Effector CD8-positive, alpha-beta T cell (primary cell): ENCODE data around the gene UMOD.

Source experiments
- DNase-seq: peaks from one replicate; lab custom pipeline; 2025; lab: John Stamatoyannopoulos, UW
- total RNA-seq, 4 experiments: gene quantifications; one replicate each; lab custom pipeline; 2026; lab: John Stamatoyannopoulos, UW

UMOD gene
- total RNA-seq: 0 reads per million in 4 experiments

DNA sequence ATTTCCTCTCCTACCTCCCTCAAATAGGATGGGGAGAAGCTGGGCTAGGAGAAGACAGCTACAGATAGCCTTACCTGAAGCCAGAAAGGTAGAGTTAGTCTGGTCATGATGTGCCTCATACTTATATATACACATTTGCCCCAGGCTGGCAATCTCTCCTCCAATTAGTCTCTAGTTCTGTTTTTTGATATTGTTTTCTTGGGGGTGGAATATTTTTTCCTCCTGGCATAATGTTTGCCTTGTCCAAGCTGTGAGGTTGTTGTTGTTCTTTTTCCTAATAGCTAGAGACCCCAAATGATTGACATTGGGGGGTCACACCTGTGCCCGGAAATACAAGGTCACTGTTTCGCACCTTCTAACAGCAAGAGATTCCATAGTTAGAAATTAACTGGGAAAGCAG, at the start of gene UMOD:
Gene UMOD, minus strand, starts transcription at position 101 of the 400 bp plus-strand sequence. CDS start 1,978 bp downstream, outside the sequence.
- no peak for DNase-seq

- DNase-seq: no peak
Measured at GRCh38 chr16:20401475-20402016, 49.0 kb upstream of the UMOD start.

GRCh38 chr16:20401066-20401465, 48.6 kb upstream of the UMOD start:
- DNase-seq: no peak

DNA sequence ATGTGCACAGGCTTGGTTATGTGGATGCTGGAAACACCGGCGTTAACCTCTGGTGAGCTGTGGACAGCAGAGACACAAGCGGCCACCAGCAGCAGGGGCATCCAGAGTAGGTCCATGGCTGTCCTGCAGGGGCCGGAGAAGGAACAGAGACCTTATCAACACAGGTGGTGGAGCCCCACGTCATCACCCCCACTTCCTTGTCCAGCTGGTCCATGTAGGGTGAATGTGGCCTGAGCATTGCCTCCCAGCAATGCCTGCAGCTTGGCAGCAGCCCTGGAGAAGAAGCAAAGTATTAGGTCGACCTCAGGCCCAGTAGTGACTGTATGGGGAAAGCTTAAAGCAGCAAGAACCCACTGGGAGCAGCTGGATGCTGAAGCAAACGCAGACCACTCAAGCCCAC, 46.7 kb upstream of the UMOD start:
- DNase-seq: no peak

DNA sequence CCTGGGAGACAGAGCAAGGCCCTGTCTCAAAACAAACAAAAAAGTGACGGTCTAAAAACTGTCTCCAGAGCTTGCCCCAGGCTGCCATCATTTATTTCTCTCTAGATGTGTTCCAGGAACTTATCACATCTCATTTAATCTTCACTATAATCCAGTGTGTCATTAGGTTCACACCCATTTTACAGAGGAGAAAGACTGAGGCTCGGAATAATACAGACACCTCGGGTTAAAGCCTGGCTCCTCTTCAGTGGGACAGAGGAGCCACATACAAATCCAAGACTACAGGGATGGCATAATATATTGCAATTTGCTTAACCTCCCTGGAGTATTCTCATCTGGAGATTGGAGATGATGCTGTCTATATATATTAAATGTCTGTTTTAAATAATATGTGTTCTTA, 46.1 kb upstream of the UMOD start:
- no peak for DNase-seq

DNA sequence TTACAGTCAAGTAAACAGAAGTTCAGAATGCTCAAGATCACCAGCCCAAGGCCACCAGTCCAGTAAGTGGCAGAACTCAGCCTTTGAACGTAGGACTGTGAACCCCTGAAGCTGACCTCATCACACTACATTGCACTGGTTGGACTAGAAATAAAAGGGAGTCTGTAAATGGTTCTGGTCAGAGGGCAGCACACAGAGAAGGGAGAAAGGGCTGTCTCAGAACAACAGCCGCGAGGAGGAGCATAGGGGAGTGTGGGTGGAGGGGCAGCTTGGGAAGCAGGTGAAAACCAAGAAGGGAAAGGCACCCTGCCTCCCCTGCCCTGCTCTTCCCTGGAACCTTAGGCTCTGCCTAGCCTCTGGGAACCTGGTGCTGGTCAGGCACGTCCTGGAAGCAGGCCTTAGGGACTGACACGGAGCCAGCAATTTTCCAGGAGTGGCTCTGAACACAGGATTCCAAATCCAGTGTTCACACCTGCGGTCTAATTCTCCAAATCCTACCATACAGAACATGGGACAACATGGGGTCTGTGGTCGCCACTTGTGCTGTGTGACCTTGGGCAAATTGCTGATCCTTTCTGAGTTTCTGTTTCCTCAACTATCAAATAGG, 45.1 kb upstream of the UMOD start:
- DNase-seq: no peak

DNA sequence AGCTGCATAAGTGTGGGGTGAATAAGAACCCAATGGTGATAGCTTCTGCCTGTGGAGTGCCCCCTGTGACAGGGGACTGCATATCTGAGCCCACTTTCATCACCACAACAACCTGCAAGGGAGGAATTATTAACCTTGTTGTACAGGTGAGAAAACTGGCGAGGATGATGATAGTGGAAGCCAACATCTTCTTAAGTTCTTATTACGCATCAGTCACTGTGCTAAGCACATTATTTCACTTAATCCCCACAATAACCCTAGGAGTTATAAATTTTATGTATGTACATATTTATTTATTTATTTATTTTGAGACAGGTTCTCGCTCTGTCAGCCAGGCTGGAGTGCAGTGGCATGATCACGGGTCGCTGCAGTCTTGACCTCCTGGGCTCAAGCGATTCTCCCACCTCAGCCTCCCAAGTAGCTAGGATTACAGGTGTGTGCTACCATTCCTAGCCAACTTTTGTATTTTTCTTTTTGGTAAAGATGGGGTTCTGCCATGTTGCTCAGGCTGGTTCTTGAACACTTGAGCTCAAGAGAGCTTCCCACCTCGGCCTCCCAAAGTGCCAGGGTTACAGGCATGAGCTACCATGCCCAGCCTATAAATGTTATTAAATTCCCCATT, 44.4 kb upstream of the UMOD start:
- DNase-seq: no peak

DNA sequence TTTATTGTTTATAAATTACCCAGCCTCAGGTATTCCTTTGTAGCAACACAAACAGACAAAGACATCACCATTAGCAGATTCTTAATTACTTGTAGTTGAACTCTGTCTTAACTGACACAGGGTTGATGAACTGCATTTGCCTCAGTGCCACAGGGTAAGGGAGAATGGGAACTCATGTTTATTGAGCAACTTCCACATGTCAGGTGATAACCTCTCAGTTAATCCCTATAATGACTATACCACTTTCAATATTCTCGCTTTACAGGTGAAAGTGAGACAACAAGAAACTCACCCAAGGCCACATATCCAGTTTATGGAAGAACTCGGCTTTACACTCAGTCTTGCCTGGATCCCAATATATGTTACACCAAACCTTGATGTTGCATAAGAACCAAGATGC, 43.4 kb upstream of the UMOD start:
- DNase-seq: no peak

- no peak for DNase-seq
Measured at GRCh38 chr16:20393801-20394577, 41.5 kb upstream of the UMOD start.

GRCh38 chr16:20391045-20391444, 38.5 kb upstream of the UMOD start:
- DNase-seq: no peak

- DNase-seq: no peak
Measured at GRCh38 chr16:20388854-20389253, 36.3 kb upstream of the UMOD start.

- DNase-seq: no peak
Measured at GRCh38 chr16:20387978-20388377, 35.5 kb upstream of the UMOD start.

GRCh38 chr16:20385844-20386832, 33.6 kb upstream of the UMOD start:
- DNase-seq: peak; percentile 11

- peak; percentile 5 for DNase-seq
Measured at GRCh38 chr16:20383106-20384029, 30.9 kb upstream of the UMOD start.

DNA sequence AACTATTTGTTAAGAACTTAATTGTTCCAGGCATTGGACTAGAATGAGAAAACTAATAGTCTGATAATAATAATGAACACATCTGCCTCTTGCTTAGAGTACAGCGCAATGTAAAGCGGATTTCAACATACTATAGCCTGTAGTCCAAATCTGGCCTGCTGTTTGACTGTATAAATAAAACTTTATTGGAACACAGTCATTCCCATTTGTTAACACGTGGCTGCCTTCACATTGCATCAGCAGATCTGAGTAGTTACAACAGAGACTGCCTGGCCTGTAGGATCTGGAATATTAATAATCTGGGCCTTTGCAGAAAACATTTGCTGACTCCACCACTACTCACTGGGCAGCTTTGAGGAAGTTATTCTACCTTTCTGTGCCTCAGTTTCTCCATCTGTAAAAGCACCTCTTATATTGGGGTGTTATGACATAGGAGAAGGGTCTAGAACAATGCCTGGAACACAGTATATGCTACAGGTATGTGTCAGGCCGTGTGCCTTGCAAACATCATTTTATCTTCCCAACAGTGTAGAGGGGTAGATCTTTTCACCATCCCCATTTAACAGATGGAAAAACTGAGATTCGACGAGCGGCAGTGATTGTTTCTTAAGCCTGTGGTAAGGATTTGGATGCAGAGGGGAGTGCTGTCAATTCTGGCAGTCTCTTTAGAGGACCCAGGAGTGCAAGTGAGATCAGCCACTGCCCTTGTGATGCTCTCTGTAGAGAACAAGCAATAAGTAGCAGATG, 29.9 kb upstream of the UMOD start:
- no peak for DNase-seq

DNA sequence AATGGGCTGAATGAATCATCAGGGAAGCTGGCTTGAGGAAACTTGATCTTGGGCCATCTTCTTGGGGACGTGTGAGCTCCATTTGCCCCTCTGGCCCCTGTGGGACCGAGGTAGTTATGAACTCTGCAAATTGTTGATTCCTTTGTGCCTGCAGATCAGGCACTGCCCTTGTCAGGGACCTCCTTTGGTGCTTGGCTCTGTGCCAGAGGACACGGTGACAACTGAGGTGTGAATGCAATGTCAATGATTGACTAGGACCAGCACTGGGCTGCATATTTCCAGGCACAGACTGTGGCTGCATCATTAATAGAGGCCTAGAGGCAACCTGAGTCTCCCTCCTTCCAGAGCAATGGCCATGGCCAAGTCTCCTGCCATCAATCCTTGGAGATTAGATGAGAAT, 28.3 kb upstream of the UMOD start:
- DNase-seq: no peak

DNA sequence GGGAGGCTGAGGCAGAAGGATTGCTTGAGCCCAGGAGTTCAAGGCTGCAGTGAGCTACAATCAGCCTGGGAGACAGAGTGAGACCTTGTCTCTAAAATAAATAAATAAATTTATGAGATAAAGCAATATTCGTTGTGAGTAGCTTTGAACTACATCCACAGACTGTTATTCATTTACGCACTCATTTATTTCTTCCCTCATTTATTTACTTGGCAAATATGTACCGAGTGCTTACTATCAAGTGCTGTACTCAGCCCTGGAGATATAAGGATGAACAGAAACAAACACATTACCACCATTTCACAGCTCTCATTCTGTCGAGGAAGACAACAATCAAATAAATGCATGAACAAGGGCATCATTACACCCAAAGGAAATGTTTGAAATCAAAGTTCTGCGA, 24.7 kb upstream of the UMOD start:
- no peak for DNase-seq

- DNase-seq: no peak
Measured at GRCh38 chr16:20372701-20373100, 20.2 kb upstream of the UMOD start.

GRCh38 chr16:20369452-20370054, 17.0 kb upstream of the UMOD start:
- DNase-seq: no peak
